ES-I3 (cell line): ENCODE measurements around the gene FCER1G.

Experiments
- H3K36me3 ChIP-seq: 2 replicates; pipeline ENCODE4 v1.6.1; 2013; ENCODE audit warnings: mild to moderate bottlenecking, low read length, control low read depth, moderate library complexity; ENCODE audit not compliant: insufficient read depth
- H3K4me1 ChIP-seq: 2 replicates; pipeline ENCODE4 v1.6.1; 2013; ENCODE audit warnings: mild to moderate bottlenecking, control low read depth, low read length; ENCODE audit not compliant: insufficient read depth
- H3K9ac ChIP-seq: 2 replicates; pipeline ENCODE4 v1.6.1; 2013; ENCODE audit warnings: low read depth, mild to moderate bottlenecking, low read length, moderate library complexity
- H3K9me3 ChIP-seq: 2 replicates; pipeline ENCODE4 v1.6.1; 2013; ENCODE audit warnings: mild to moderate bottlenecking, low read length, moderate library complexity; ENCODE audit not compliant: control insufficient read depth, insufficient read depth

Gene FCER1G

GRCh38 chr1:161193561-161194235, 21.4 kb upstream of the FCER1G start:
- Histone ChIP-seq H3K36me3 (peaks cover 4% of the 10 kb centered on the region; the same call in 1 of the 2 replicates), H3K9me3 (no peaks in the 10 kb centered on the region), H3K4me1 (peaks cover 3% of the 10 kb centered on the region; the same call in 1 of the 2 replicates), H3K9ac (no peak overlapping the region)

- Histone ChIP-seq H3K4me1 (peaks cover 12% of the 10 kb centered on the region; the same call in 1 of the 2 replicates), H3K36me3 (peaks cover 4% of the 10 kb centered on the region; the same call in 1 of the 2 replicates), H3K9me3 (no peaks in the 10 kb centered on the region), H3K9ac (no peak overlapping the region)
These were observed 19.9 kb upstream of the FCER1G start for GRCh38 chr1:161195171-161195570.

GRCh38 chr1:161196111-161196510, 19.0 kb upstream of the FCER1G start:
- Histone ChIP-seq H3K4me1 (peaks cover 20% of the 10 kb centered on the region), H3K9ac (no peak overlapping the region), H3K36me3 (peaks cover 4% of the 10 kb centered on the region; the same call in 1 of the 2 replicates), H3K9me3 (no peaks in the 10 kb centered on the region)

GRCh38 chr1:161196521-161197451, 18.3 kb upstream of the FCER1G start:
- H3K9me3 ChIP-seq, result no peaks in the 10 kb centered on the region
- peaks cover 26% of the 10 kb centered on the region for H3K4me1 ChIP-seq
- peaks cover 4% of the 10 kb centered on the region; the same call in 1 of the 2 replicates for H3K36me3 ChIP-seq
- H3K9ac ChIP-seq, result peak overlapping the region; percentile 44; the same call in 1 of the 2 replicates

GRCh38 chr1:161197560-161198193, 17.4 kb upstream of the FCER1G start:
- no peaks in the 10 kb centered on the region for H3K9me3 ChIP-seq
- peak overlapping the region; percentile 44; the same call in 1 of the 2 replicates for H3K9ac ChIP-seq
- peaks cover 25% of the 10 kb centered on the region for H3K4me1 ChIP-seq
- peaks cover 4% of the 10 kb centered on the region; the same call in 1 of the 2 replicates for H3K36me3 ChIP-seq

- H3K9ac ChIP-seq, result peak overlapping the region; percentile 44
- H3K36me3 ChIP-seq, result peaks cover 4% of the 10 kb centered on the region
- H3K9me3 ChIP-seq, result no peaks in the 10 kb centered on the region
- peaks cover 23% of the 10 kb centered on the region for H3K4me1 ChIP-seq
These were observed 16.8 kb upstream of the FCER1G start for GRCh38 chr1:161198194-161198896.

- H3K9me3 ChIP-seq, result no peaks in the 10 kb centered on the region
- H3K36me3 ChIP-seq, result peaks cover 4% of the 10 kb centered on the region
- peak within 1 kb of the TSS; percentile 97 for H3K9ac ChIP-seq
- peaks cover 23% of the 10 kb centered on the region for H3K4me1 ChIP-seq
These were observed 16.1 kb upstream of the FCER1G start, which contains the start of gene ADAMTS4 for GRCh38 chr1:161198897-161199431. Gene ADAMTS4, minus strand, starts transcription at chr1:161199054. Its CDS starts 427 bp downstream, at chr1:161198627.

- peaks cover 23% of the 10 kb centered on the region for H3K4me1 ChIP-seq
- peak overlapping the region; percentile 97 for H3K9ac ChIP-seq
- peaks cover 4% of the 10 kb centered on the region for H3K36me3 ChIP-seq
- no peaks in the 10 kb centered on the region for H3K9me3 ChIP-seq
These were observed 15.5 kb upstream of the FCER1G start for GRCh38 chr1:161199506-161200139.

GRCh38 chr1:161200421-161200991, 14.6 kb upstream of the FCER1G start:
- no peaks in the 10 kb centered on the region; the same call in 1 of the 2 replicates for H3K36me3 ChIP-seq
- peaks cover 23% of the 10 kb centered on the region for H3K4me1 ChIP-seq
- peak overlapping the region; percentile 97 for H3K9ac ChIP-seq
- H3K9me3 ChIP-seq, result no peaks in the 10 kb centered on the region

- Histone ChIP-seq H3K9ac (peak overlapping the region; percentile 97), H3K4me1 (peaks cover 23% of the 10 kb centered on the region), H3K9me3 (no peaks in the 10 kb centered on the region), H3K36me3 (peaks cover under 1% of the 10 kb centered on the region)
These were observed 13.9 kb upstream of the FCER1G start for GRCh38 chr1:161200992-161201835.

- Histone ChIP-seq H3K4me1 (peaks cover 23% of the 10 kb centered on the region), H3K36me3 (peaks cover 8% of the 10 kb centered on the region), H3K9me3 (no peaks in the 10 kb centered on the region), H3K9ac (peak within 1 kb of the TSS; percentile 97)
These were observed 13.0 kb upstream of the FCER1G start, which contains the start of gene NDUFS2 for GRCh38 chr1:161201836-161202712. Gene NDUFS2, plus strand, starts transcription at chr1:161202367. Its CDS starts 19 bp downstream, at chr1:161202386.
